ENCODE results near the gene BLVRB.
"Not testable (repeated sequence)": the region's sequence is repeated elsewhere in the genome, so short reads cannot be mapped to it uniquely, and the experiment has no call there.

The BLVRB gene

DNA sequence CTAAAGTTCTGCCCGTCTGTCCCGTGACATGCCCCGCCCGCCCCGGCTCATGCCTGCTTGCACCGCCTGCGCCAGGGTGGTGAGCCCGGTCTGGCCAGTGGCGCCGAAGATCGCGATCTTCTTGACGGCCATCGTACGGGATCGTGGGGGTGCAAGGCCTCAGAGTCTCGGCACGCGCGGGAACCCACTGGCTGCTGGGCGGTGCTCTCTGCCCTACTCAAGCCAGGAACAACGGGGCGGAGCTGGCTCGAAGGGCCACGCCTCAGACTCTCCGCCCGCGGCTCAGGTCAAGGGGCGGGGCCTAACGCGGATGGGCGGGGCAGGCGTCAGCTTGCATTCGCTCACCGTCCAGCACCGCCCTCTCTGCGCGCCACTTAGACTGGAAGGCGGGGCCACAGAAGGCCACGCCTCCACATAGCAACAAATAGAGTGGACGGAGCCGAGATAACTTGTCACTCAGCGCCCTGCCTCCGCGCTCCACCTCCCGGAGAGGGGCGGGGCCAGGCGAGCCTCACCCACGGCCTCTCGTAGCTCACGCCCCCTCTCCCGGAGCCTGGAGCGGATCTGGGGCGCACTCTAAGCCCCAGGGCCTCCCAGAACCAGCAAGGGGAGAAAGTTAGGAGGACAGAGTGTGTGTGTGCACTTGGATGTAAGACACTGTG lies at the start of gene BLVRB:
Gene BLVRB (minus strand): TSS at position 189 of the 662 bp plus-strand sequence. CDS start 57 bp downstream, at position 132.
- DNase-seq: peak; percentile 99 to 100

DNA sequence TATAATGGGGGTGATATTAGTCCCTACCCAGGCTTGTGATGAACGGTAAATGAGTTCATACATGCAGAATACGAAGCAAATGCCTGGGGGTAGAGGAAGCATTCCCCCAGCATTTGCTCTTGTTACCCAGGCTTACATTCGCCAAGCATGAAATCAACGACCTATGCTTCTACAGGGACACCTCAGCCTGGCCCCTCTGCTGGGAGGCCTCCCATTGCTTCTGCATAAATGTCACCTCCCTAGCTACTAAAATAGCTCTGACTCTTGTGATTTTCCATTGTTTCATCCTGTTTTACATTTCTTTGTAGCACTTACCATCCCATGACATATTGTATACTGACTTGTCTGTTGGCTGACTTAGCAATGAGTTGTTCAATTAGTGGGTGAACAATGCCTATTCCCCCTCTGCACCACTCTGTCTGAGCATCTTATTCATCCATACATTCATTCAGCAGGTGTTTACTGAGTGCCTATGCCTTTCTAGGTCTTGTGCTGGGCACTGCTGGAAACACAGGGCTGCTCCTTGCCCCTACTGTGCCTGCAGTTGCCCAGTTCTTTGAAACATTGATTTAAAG lies 48.3 kb upstream of the BLVRB start:
- DNase-seq: no peak

DNA sequence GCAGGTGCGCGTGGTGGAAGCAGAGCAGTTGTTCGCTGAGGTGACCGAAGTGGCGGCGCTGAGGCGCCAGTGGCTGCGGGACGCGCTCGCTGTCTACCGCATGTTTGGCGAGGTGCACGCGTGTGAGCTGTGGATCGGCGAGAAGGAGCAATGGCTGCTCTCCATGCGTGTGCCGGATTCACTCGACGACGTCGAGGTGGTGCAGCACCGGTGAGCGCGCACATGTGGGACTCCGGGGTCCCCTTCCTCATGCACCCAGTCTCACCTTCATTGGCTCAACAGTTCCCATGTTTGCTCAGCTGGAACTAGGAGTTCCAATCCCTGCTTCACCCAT lies 47.8 kb upstream of the BLVRB start:
- no peak for DNase-seq

DNA sequence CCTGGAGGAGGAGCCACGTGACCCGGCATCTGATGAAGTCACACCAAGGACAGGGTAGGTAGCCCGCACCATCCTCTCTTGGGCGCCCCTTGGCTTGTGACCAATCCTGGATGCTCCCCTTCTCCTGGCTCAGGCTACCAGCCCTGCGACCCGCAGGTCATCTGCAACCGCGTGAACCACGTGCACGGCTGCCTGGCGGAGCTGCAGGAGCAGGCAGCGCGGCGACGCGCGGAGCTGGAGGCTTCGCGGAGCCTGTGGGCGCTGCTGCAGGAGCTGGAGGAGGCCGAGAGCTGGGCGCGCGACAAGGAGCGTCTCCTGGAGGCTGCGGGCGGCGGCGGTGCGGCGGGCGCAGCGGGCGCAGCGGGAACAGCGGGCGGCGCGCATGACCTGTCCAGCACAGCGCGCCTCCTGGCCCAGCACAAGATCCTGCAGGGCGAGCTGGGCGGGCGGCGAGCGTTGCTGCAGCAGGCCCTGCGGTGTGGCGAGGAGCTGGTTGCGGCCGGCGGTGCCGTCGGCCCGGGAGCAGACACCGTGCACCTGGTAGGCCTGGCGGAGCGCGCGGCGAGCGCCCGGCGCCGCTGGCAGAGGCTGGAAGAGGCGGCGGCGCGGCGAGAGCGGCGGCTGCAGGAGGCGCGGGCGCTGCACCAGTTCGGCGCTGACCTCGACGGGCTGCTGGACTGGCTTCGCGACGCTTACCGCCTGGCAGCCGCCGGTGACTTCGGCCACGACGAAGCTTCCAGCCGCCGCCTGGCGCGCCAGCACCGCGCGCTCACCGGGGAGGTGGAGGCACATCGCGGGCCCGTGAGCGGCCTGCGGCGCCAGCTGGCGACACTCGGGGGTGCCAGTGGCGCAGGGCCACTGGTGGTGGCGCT lies 47.2 kb upstream of the BLVRB start:
- DNase-seq: no peak

DNA sequence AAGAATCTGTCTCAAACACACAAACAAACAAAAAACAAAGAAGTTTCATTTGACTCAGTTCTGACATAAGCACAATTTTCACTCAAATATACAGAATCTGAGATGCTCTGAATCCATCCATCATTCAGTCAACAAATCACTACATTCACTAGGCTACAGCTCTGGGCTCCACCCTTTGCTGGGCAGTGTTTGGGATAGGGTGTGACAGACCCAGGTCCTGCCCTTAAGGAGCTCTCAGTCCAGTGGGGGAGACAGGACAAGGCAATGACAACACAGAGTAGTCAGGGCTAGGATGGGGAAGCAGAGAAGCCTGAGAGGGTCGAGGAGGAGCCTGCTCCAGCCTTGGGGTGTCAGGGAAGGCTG lies 46.5 kb upstream of the BLVRB start:
- no peak for DNase-seq

DNA sequence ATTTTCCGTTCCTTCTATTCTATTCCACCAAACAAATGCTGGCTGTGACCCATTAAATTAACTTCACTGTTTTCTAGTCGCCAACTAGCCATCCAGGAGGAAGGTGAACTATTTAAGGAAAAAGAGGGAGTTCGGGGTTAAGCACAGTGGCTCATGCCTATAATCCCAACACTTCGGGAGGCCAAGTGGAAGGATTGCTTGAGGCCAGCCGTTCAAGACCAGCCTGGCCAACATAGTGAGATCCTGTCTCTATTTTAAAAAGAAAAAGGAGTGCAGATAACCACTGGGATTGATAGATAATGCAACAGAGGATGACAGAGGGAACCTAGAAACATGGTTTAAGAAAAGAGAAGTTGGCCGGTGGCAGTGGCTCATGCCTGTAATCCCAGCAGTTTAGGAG lies 45.9 kb upstream of the BLVRB start:
- DNase-seq: no peak

DNA sequence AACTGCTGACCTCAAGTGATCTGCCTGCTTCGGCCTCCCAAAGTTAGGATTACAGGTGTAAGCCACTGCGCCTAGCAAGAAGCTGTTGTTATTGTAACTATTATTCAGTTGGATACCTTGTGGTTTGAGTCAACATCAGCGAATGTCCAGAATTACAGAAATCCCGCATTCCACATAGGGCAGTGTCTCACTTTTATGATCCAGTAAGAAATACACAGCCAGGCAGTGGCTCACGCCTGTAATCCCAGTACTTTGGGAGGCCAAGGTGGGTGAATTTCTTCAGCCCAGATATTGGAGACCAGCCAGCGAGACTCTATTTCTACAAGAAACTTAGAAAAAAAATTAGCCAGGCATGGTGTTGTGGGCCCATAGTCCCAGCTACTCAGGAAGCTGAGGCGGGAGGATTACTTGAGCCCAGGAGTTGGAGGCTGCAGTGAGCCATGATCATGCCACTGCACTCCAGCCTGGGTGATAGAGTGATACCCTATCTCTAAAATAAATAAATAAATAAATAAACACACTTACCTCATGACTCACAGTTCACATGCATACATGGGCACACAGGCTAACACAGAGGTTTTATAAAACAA lies 45.1 kb upstream of the BLVRB start:
- DNase-seq: no peak

DNA sequence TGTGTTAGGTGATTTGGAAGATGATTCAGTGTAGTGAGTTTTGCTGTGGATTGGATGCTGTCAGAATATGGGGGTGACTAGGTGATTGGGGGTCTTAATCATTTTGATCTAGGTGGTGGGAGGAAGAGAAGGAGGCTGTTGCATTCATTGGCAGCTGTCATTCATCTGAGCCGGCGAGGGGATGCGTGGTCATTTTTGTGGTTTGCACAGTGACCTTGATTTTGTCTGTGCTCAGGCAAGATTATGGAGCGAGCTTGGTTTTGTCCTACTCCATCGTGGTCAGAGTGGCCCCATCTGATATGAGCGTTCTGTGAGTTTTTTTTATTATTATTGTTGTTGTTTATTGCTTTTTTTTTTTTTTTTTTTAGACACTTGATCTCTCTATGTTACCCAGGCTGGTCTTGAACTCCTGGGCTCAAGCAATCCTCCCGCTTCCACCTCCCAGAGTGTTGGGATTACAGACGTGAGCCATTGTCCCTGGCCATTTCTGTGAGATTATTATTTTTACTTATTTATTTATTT lies 43.3 kb upstream of the BLVRB start:
- no peak for DNase-seq

DNA sequence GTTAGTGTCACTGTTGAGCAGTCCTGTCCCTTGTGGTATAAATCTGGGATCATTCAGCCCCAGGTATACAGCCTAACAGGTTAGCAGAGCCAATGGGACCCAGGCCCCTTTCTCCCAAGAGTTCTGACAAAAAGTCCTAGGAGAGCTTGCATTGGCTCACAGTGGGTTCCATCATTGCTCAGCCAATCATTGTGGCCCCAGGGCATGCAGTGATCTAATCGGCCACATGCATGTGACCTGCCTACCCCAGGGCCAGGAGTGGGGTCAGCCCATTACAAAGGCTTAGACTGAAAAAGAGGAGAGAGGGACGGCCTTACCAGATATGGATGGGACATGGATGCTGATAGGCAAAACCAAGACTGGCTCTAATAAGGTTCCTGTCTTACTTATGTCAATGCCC lies 42.3 kb upstream of the BLVRB start:
- DNase-seq: no peak

DNA sequence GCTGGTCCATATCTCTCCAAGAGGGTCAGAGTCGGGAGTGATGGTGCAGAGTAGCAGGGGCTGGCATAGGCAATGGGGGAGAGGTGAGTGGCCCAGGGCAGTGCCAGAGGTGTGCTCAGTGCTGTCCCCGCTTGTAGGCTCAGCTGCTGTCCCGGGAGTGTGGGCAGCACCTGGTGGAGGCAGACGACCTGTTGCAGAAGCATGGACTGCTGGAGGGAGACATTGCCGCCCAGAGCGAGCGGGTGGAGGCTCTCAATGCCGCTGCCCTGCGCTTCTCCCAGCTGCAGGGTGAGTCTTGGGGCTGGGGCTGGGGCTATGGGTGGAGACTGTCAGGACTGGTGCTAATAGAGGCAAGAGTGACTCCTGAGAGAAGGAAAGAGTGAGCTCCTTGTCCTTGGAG lies 40.6 kb upstream of the BLVRB start:
- no peak for DNase-seq

DNA sequence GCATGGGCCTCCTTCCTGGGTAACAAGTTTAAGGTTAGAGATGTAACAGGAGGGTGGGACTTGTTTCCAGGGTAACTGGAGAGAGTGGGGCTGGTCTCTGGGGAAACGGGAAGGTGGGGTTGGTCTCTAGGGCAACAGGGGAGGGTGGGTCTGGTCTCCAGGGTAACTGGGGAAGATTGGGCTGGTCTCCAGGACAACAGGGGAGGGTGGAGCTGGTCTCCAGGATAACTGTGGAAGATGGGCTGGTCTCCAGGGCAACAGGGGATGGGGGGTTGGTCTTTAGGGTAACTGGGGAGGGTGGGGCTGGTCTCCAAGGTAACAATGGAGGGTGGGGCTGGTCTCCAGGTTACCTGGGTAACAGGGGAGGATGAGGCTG lies 37.8 kb upstream of the BLVRB start:
- DNase-seq: no peak

DNA sequence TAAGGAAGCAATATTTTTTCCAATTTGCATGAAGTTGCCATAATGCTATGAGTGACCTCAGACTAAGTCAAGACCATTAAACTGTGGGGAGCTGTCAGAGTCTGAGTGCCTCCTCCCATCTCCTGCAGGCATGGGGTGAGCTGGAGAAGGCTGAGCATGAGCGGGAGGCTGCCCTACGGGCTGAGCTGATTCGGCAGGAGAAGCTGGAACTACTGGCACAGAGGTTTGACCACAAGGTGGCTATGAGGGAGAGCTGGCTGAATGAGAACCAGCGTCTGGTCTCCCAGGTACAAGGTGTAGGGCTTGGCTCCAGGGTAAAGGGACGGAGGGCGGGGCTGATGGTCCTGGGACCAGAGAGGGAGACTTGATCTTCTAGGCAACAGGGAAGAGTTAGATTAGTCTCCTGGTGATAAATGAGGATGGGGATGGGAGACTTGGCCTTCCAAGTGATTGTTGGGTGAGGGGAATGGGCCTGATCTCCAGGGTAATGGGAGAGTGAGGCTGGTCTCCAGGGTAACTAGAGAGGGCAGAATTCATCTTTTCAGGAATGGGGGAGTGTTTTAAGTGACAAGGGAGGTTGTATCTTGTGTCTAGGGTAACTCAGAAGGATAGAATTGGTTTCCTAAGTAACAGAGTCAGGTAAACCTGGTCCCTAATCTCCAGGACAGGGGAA lies 37.2 kb upstream of the BLVRB start:
- no peak for DNase-seq

DNA sequence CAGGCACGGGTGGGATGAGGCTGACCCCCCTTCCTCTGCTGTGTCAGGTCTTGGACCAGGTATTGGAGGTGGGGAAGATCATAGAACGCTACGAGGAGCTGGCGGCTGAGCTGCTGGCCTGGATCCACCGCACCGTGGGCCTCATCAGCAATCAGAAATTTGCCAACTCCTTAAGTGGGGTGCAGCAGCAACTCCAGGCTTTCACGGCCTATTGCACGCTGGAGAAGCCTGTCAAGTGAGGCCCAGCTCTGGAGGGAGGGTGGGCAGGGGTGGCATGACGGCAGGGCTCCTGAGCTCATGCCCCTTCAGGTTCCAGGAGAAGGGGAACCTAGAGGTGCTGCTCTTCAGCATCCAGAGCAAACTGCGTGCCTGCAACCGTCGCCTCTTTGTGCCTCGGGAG lies 36.5 kb upstream of the BLVRB start:
- no peak for DNase-seq

DNA sequence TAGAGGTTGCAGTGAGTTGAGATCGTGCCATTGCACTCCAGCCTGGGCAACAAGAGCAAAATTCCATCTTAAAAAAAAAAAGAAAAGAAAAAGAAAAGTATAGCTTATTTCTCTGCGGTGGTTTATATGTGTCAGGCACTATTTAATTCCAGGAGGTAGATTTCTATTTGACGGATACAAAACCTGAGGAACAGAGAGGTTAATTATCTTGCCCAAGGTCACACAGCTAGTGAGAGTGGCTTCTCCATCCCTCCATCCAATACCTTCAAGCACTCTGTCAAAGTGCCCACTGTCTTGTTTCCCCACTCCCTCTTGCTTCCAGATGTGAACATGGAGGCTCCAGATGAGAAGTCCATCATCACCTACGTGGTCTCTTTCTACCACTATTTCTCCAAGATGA lies 36.1 kb upstream of the BLVRB start:
- no peak for DNase-seq

DNA sequence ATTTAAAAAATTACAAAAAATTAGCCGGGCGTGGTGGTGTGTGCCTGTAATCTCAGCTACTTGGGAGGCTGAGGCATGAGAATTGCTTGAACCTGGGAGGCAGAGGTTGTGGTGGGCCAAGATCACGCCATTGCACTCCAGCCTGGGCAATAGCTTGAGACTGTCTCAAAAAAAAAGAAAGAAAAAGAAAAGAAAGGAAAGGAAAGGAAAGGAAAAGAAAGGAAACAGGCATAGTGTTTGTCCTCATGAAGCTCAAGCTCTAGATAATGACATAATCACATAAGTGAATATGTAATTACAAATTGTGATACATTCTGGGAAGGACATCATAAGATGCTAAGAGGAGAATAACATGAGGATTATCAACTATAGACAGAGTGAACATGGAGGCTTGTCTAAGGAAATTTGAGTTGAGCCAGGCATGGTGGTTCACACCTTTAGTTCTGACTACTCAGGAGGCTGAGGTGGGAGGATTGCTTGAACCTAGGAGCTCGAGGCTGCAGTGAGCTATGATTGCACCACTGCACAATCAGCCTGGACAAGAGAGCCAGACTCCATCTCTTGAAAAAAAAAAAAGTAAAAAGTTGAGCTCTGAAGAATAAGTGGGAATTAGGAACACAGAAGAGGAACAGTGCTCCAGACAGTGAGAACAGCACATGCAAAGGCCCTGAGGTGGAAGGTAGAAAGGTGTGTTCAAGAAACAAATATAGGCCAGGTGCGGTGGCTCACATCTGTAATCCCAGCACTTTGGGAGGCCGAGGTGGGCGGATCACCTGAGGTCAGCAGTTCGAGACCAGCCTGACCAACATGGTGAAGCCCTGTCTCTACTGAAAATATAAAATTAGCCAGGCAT lies 35.4 kb upstream of the BLVRB start:
- DNase-seq: not testable (repeated sequence)

DNA sequence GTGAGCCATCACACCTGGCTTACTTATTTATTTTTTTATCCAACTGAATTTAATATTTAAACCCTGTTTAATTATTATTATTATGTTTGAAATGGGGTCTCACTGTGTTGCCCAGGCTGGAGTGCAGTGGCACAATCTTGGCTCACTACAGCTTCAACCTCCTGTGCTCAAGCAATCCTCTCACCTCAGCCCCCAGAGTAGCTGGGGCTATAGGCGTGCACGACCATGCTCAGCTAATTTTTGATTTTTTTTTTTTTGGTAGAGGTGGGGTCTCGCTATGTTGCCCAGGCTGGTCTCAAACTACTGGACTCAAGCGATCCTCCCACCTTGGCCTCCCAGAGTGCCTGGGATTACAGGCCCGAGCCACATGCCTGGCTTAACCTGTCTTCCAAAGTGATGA lies 33.8 kb upstream of the BLVRB start:
- no peak for DNase-seq

DNA sequence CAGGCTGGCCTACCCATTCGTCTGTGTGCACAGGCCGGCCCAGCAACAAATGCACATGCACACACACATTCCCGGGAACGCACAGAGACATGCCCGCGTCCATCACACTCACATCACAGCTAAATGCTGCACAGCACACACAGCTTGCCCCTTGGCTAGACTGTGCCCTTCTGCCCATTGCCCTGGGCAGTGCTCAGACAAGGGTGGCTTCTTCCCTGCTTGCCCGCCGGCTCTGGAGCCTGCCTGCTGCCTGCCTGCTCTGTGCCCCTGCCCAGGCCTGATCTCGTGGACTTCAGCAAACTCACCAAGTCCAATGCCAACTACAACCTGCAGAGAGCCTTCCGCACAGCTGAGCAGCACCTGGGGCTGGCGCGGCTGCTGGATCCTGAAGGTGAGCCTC lies 31.7 kb upstream of the BLVRB start:
- no peak for DNase-seq

DNA sequence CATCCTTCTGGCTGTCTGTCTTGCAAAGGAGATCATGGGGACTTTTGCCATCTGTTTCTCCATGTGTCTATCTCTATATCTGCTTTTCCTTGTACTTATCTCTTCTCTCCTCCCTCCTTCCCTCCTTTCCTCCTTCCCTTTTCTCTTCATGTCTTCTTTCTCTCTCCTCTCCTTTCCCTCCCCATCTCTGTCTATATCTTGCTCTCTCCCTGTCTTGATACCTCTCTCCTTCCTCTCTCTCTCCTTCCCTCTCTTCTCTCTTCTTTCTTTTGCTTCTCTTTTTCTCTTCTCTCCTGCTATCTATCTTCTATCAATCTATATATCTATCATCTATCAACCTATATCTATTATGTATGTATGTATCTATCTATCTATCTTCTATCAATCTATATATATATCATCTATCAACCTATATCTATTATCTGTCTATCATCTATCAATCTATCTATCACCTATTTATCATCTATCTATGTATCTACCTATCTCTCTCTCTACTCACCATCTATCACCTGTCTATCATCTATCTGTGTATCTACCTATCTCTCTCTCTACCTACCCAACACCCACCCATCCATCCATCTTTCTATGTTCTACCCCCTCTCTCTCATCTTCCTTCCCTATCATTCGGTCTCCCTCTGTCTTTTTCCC lies 28.8 kb upstream of the BLVRB start:
- DNase-seq: no peak

DNA sequence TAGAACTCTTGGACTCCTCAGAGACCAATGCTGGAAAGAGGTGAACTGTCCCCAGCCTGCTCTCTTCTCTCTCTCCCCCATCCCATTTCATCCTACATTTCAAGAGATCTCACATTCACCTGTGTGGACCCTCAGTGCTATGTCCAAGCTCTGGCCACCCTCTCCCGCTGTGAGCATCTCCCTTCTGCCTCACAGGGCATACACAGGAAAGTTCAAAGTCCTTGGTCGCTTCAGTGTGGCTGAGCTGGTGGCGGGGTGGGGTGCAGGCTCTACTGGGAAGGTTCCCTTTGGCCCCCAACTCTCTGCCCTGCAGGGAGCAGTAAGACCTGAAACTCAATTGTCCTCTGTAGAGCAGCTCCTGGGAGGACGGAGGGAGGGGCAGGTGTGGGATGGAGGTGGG lies 28.2 kb upstream of the BLVRB start:
- DNase-seq: no peak

DNA sequence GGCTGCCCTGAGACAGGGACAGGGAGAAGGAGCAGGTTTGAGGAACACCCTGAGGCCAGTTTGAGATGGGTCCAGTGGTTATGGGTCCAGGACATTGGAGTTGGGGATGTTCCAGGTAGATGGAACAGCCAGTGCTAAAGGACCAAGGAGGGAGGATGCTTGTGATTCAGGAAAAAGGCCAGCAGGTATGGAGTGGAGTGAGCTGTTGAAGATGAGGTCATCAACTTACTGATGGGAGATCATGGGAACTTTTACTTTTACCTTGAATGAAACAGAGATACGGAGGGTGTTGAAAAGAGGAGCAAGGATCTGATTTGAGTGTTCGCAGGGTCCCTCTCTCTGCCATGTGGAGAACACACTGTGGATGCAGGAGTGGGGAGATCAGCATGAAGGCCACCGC lies 26.7 kb upstream of the BLVRB start:
- DNase-seq: no peak

DNA sequence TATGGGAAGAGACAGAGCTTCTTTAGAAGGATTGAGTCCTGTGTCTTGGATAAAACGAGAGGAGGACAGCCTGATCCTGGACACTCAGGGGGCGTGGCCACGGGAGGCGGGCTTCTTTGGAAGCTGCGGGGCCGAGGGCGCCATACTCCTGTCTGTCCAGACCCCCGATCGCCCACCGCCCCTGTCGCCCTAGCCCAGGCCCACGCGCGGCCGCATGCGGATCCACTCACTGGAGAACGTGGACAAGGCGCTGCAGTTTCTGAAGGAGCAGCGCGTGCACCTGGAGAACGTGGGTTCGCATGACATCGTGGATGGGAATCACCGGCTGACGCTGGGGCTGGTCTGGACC lies 24.3 kb upstream of the BLVRB start:
- DNase-seq: no peak

DNA sequence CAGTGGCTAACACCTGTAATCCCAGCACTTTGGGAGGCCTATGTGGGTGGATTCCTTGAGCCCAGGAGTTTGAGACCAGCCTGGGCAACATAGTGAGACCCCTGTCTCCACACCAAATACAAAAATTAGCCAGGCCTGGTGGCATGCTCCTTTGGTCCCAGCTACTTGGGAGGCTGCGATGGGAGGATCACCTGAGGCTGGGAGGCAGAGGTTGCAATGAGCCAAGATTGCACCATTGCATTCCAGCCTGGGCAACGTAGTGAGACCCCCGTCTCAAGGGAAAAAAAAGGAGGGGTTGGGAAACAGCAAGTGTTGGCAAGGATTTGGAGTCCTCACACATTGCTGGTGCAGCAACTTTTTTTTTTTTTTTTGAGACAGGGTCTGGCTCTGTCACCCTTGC lies 20.5 kb upstream of the BLVRB start:
- DNase-seq: no peak
